Ishikawa (cell line): ENCODE results near the gene DENND4A.

Experiments used
- CEBPB ChIP-seq: IDR thresholded peaks from 2 replicates; pipeline ENCODE4 v1.6.1; 2012
- CREB1 ChIP-seq: IDR thresholded peaks from 2 replicates; pipeline ENCODE4 v1.6.1; 2012; ENCODE audit warnings: low read depth
- EGR1 ChIP-seq: IDR thresholded peaks from 2 replicates; pipeline ENCODE4 v1.6.1; 2012
- EP300 ChIP-seq: IDR thresholded peaks from 2 replicates; pipeline ENCODE4 v1.6.1; 2012; ENCODE audit warnings: borderline replicate concordance
- FOXM1 ChIP-seq: IDR thresholded peaks from 2 replicates; pipeline ENCODE4 v1.6.1; 2012; ENCODE audit warnings: low read depth, borderline replicate concordance
- NFIC ChIP-seq: IDR thresholded peaks from 2 replicates; pipeline ENCODE4 v1.6.1; 2012
- RAD21 ChIP-seq: IDR thresholded peaks from 2 replicates; pipeline ENCODE4 v1.6.1; 2012; ENCODE audit warnings: low read depth
- TAF1 ChIP-seq: IDR thresholded peaks from 2 replicates; pipeline ENCODE4 v1.6.1; 2012; ENCODE audit warnings: low read depth, mild to moderate bottlenecking
- TCF12 ChIP-seq: IDR thresholded peaks from 2 replicates; pipeline ENCODE4 v1.6.1; 2012; ENCODE audit warnings: low read depth
- TEAD4 ChIP-seq: IDR thresholded peaks from 2 replicates; pipeline ENCODE4 v1.6.1; 2012
- YY1 ChIP-seq: IDR thresholded peaks from 2 replicates; pipeline ENCODE4 v1.6.1; 2012; ENCODE audit warnings: low read depth
- ZBTB7A ChIP-seq: IDR thresholded peaks from 2 replicates; pipeline ENCODE4 v1.6.1; 2012; ENCODE audit warnings: low read depth
- TF ChIP-seq, protein P1 (sequence below): IDR thresholded peaks from 2 replicates; pipeline ENCODE4 v1.6.1; 2012
- TF ChIP-seq, protein P2 (sequence below): IDR thresholded peaks from 2 replicates; pipeline ENCODE4 v1.6.1; 2012; ENCODE audit warnings: low read depth, mild to moderate bottlenecking
- TF ChIP-seq, protein P3 (sequence below): IDR thresholded peaks from 2 replicates; pipeline ENCODE4 v1.6.1; 2012

The DENND4A gene

DNA sequence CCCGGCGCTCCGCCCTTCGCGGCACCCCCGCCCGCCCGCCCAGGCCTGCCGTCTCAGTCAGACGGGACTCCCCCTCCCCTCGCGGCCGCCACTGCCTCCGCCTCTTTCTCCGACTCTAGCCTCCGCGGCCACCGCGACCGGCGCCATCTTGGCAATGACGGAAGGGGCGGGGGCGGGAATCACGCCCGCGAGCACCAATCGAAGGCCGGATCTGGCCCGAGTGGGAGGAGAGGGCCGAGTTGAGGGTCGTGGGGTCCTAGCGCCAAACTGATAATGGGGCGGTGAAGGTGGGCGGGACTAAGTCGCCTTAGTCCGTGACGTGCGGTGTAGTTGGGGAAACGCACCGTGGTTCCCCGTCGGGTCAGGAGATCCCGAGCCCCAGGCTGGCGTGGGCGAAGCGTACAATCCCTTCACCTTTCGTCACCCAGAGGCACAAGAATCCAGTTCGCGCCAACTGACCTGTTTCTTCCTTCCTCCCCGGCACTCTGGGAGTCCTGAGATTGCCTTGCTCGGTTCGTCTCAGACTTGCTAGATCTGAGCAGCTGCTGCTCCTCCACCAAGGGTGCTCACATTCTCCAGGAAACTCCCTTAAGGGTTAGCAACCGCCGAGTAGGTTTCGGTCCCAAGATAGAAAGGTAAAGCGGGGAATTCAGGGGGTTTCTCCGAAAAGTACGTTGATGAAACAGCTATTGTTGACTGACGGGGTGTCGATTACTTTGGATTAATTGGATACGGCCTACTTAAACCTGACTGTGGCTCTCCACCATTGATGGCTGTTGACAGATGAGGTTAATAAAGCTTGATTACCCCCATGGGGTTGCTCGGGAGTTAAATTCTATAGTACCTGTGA, at the start of gene DENND4A:
Gene DENND4A, minus strand, starts transcription at position 156 of the 850 bp plus-strand sequence. CDS start 35,843 bp downstream, outside the sequence.
- TF ChIP-seq CEBPB (no peak), ZBTB7A (peak; percentile 72; the same call in 1 of the 2 replicates), CREB1 (peak; percentile 69), EGR1 (peak; percentile 92), TEAD4 (peak; percentile 6; the same call in 1 of the 2 replicates), NFIC (peak; percentile 19; the same call in 1 of the 2 replicates), RAD21 (no peak), TAF1 (peak; percentile 89), YY1 (peak; percentile 95), FOXM1 (no peak)
- TF ChIP-seq, protein P1, sequence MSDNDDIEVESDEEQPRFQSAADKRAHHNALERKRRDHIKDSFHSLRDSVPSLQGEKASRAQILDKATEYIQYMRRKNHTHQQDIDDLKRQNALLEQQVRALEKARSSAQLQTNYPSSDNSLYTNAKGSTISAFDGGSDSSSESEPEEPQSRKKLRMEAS: peak; percentile 27
- TF ChIP-seq, protein P2, sequence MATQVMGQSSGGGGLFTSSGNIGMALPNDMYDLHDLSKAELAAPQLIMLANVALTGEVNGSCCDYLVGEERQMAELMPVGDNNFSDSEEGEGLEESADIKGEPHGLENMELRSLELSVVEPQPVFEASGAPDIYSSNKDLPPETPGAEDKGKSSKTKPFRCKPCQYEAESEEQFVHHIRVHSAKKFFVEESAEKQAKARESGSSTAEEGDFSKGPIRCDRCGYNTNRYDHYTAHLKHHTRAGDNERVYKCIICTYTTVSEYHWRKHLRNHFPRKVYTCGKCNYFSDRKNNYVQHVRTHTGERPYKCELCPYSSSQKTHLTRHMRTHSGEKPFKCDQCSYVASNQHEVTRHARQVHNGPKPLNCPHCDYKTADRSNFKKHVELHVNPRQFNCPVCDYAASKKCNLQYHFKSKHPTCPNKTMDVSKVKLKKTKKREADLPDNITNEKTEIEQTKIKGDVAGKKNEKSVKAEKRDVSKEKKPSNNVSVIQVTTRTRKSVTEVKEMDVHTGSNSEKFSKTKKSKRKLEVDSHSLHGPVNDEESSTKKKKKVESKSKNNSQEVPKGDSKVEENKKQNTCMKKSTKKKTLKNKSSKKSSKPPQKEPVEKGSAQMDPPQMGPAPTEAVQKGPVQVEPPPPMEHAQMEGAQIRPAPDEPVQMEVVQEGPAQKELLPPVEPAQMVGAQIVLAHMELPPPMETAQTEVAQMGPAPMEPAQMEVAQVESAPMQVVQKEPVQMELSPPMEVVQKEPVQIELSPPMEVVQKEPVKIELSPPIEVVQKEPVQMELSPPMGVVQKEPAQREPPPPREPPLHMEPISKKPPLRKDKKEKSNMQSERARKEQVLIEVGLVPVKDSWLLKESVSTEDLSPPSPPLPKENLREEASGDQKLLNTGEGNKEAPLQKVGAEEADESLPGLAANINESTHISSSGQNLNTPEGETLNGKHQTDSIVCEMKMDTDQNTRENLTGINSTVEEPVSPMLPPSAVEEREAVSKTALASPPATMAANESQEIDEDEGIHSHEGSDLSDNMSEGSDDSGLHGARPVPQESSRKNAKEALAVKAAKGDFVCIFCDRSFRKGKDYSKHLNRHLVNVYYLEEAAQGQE: no peak

DNA sequence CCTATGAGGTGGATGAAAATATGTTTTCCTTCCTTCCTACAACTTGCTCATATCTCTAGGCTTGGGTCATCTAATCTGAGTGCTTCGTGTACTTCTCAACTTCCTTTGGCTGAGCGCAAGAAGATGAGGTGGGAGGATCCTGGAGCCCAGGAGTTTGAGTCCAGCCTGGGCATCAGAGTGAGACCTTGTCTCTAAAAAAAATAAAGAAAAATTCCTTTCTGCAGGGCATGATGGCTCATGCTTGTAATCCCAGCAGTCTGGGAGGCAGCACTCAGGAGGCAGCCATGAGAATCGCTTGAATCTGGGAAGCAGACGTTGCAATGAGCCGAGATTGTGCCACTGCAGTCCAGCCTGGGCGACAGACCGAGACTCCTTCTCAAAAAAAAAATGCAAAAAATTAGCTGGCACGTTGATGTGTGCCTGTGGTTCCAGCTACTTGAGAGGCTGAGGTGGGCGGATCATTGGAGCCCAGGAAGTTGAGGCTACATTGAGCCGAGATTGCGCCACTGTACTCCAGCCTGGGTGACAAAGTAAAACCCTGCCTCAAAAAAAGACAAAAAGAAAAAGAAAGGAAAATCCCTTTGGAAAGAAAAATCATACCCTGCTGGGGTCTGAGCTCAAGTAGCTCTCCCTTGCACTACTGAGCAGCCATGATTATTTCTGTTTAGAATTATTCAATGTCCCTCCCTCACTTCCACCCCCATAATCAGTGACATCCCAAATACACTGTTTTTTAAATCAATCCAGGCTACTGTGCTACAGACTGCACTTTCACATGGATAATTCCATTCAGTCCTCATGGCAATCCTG, 49.2 kb upstream of the DENND4A start:
- TF ChIP-seq FOXM1: no peak
- TF ChIP-seq YY1: no peak
- TF ChIP-seq CEBPB: peak; percentile 81

DNA sequence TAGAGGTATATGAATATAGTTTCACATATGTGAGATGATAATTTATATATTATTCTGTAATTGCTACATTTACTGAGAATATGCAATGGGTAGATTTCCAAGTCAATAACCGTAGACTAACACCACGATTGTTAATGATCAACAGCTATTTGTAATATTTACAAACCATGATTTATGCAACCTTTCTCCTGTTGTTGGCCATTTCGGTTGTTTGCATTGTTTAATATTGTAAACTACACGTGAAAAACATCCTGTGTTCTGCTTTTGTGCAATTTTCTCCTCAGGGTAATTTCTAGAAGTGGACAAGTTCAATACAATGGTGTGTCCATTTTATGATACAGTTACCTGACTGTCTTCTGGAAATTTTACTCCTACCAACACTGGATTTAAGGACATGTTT, 47.9 kb upstream of the DENND4A start:
- no peak for TF ChIP-seq EGR1
- no peak for TF ChIP-seq FOXM1
- TF ChIP-seq, protein P1: no peak
- TF ChIP-seq TEAD4: no peak
- TF ChIP-seq TAF1: no peak
- TF ChIP-seq, protein P3, sequence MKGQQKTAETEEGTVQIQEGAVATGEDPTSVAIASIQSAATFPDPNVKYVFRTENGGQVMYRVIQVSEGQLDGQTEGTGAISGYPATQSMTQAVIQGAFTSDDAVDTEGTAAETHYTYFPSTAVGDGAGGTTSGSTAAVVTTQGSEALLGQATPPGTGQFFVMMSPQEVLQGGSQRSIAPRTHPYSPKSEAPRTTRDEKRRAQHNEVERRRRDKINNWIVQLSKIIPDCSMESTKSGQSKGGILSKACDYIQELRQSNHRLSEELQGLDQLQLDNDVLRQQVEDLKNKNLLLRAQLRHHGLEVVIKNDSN: no peak
- no peak for TF ChIP-seq CREB1
- TF ChIP-seq EP300: no peak
- no peak for TF ChIP-seq TCF12
- no peak for TF ChIP-seq CEBPB
- TF ChIP-seq RAD21: no peak

DNA sequence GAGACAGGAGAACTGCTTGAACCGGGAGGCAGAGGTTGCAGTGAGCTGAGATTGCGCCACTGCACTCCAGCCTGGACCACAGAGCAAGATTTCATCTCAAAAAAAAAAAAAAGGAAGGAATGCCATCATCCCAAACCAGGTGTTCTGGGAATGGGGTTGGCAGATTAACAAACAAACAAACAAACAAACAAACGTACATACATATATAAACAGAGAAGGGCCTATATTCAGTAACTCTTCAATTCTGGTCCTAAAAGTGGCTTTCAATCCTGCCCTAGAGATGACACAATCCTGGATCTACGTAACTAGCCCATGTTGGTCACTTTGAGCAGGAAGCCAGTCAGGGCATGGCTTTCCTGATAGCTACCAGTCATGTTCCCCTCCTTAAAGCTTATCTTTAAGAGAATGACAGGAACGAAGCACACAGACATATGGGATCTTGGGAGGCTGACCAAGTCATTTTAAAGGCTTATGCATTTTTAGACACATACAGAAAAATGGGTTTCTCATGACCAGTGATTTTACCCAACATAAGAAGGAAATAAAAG, 47.3 kb upstream of the DENND4A start:
- TF ChIP-seq NFIC (no peak), EP300 (no peak), FOXM1 (no peak), CREB1 (no peak), TAF1 (no peak), RAD21 (no peak), YY1 (no peak), EGR1 (no peak), CEBPB (no peak)
- TF ChIP-seq, protein P1: no peak

DNA sequence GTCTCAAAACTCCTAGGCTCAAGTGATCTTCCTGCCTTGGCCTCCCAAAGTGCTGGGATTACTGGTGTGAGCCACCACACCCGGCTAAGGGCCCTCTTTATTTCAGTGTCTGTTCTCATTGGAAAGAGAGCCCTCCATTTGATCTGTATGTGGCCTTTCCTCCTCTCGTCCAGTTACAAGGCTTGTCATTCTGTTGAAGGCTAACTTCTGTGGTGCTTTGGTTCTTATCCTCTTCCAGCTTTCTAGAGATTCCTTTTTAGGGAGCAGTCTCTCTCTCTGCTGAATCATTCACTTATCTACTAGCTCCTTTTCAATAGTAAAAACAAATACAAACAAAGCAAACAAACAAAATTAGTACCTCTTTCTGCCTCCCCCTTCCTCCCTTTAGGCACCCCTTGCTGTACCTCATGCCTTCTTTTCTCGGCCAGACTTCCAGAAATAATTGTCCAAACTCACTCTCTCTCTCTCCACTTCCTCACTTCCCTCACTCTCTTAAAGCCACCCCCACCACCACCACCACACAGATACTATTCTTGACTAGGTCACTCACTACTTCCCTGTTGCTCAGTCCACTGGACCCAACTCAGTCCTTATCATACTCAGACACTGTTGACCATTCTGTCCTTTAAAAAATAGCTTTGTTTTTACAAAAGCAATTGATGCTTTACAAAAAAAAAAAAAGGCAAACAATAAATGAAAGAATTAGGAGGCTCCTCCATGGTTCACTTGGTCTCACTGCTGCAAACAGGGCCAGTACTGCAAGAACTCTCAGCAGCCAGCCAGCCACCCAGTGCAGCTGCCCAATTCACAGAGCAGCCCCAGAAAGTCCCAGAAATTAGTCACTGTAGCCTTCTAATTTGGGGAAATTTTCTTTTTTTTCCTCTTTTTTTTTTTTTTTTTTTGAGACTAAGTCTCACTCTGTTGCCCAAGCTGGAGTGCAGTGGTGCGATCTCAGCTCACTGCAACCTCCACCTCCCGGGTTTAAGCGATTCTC, 45.5 kb upstream of the DENND4A start:
- TF ChIP-seq NFIC (no peak), TAF1 (no peak), TCF12 (no peak), EGR1 (no peak), YY1 (no peak), TEAD4 (no peak), EP300 (no peak), CEBPB (no peak), RAD21 (no peak), CREB1 (no peak)
- TF ChIP-seq, protein P2: no peak
- TF ChIP-seq, protein P3: no peak
